HG02870 (cell line): ENCODE results near the gene DPEP2.
"Not testable (repeated sequence)": the region's sequence is repeated elsewhere in the genome, so short reads cannot be mapped to it uniquely, and the experiment has no call there.

Experiments
- ATAC-seq: cut with Tn5 transposase; IDR thresholded peaks from one replicate; pipeline ENCODE4 v1.9.1; 2021; ENCODE audit warnings: mild to moderate bottlenecking, moderate library complexity; ENCODE audit not compliant: unreplicated experiment

The DPEP2 gene

GRCh38 chr16:67939507-67940445, 59.5 kb downstream of the DPEP2 start:
- ATAC-seq = no peak

- not testable (repeated sequence) for ATAC-seq
Measured at GRCh38 chr16:67937713-67938112, 61.6 kb downstream of the DPEP2 start.
